GM19099 (cell line): ENCODE data around the gene PLAAT3.
A peak's percentile ranks its signal among the peaks of the same experiment; 100 is the strongest.

Experiments used
- POLR2A ChIP-seq: IDR thresholded peaks from 3 replicates; pipeline ENCODE4 v1.6.1; 2011; ENCODE audit warnings: low read depth; ENCODE audit not compliant: insufficient read length; ENCODE audit errors: extremely low read depth

PLAAT3 gene

GRCh38 chr11:63556404-63557013 is 57.7 kb downstream of the PLAAT3 start:
- no peak for TF ChIP-seq POLR2A

GRCh38 chr11:63554877-63555223 is 59.4 kb downstream of the PLAAT3 start:
- TF ChIP-seq POLR2A = no peak

DNA sequence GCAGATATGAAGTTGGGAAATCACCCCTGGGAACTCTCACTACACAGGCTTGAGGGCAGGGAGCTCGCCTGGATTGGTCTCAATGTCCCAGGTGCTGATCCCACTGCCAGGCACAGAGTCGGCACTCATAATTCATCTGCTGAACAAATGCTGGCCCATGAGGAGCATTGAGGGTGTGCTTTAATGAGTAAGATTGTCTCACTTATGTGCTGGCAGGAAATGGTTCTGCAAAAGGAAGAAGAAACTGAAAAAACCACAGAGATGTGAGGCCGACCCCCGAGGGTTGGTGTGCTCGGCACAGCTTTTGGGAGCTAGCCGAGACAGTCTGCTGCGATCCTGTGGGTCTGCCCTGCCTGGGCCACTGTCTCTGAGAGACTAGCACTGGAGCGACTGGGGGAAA is 60.5 kb downstream of the PLAAT3 start:
- peak; percentile 31 for TF ChIP-seq POLR2A

DNA sequence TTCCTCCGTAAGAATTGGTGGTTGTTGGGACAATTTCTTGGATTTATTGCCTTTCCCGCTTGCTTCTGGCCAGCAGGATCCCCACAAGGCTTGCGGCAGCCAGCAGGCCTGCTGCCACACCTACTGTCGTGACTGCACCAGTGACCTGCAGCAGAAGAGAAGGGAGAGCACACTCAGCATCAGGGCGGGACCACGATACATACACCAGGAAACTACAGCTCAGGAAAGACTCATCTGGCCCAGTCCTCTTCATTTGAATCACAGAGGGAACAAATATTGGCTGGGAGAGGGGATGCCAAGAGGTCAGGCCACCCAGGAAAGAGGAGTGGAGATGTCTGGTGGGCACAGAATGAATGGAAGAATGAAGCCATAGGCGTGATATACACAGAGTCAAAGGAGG is 61.3 kb downstream of the PLAAT3 start:
- no peak for TF ChIP-seq POLR2A

GRCh38 chr11:63551889-63552266 is 62.4 kb downstream of the PLAAT3 start:
- TF ChIP-seq POLR2A = no peak

- no peak for TF ChIP-seq POLR2A
These were observed 62.9 kb downstream of the PLAAT3 start for GRCh38 chr11:63551091-63551888.

- no peak for TF ChIP-seq POLR2A
These were observed 64.8 kb downstream of the PLAAT3 start for GRCh38 chr11:63549411-63549810.

- TF ChIP-seq POLR2A = no peak
These were observed 66.1 kb downstream of the PLAAT3 start for GRCh38 chr11:63548178-63548577.

DNA sequence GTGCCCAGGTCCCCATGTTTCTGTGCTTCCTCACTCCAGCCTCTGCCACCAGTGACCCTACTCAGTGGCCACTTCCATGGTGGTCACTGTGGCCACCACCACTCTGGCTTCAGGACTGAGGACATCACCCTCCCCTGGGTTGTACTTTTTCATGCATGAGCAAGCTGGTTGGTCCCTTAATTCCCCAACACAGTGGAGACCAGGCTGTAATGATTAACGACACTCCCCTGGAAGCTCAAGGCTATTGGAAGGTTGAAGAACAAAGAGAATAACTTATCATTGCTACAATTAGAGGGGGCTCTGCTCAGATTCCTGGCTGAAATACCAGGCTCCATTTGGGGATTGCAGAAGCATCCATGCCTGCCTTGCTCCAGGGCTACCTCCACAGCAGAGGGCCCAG is 67.2 kb downstream of the PLAAT3 start:
- no peak for TF ChIP-seq POLR2A

- no peak for TF ChIP-seq POLR2A
These were observed 70.5 kb downstream of the PLAAT3 start for GRCh38 chr11:63543711-63544110.

DNA sequence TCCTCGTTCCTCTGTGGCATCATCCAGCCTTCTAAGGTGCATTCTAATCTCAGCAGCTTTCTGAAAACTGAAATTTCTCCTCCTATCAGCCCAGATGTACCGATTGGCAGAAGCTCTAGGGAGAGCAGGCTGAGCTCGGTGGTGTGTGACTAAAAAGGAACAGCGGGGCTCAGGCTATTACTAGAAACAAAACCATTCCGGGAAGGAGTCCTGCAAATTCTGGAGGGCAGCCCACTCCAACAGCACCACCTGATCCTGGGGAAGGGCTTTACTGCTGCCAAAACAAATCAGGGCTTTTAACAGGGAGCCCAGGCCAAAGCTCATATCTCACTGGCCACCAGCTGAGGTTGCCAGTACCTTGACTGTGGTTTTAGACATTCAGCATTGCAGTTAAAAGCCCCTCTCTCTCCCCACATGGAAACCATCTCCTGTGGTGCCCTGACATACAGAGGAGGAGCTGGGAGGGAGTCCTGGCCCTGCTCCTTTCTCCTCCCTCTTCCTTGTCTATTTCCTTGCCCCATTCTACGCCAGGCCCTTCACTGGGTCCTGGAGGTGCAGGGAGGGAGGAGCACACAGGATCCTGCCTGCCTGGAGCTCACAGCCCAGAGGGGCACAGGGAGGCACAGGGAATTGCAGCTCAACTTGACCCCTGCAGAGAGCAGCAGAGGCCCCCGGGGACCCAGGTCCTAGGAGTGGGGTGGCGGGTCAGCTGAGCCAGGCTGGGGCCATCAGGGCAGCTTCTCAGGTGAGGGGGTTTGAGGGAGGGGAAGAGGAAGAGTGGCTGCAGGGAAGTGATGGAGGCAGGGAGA is 76.7 kb downstream of the PLAAT3 start:
- no peak for TF ChIP-seq POLR2A

DNA sequence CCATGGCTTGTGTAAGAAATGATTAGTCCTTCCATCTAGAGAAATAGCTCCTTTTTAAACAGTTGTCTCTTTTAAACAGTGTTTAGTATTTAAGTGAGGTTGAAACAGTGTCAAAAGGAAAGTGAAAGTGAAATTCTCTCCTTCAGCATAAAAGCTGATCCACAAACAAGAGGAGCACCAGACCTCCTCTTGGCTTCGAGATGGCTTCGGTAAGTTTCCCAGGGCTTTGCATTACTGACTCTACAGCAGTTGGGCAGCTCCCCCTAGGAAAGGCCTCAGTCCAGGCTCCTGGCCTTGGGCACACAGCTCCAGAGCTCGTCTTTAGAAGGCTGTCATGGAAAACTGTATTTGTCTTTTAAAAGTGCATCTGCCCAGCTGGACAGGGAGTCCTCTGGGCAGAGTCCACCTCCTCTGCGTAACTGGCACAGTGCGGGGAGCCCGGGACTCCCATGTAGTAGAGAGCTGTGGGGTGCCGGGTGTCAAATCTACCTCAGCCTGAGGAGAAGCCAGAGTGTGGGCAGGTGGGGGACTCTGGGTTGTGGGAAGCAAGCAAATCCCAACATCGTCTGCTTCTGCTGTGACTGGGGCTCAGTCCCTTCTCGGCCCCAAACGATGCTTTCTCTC is 77.5 kb downstream of the PLAAT3 start, which contains the start of gene PLAAT4:
Gene PLAAT4, plus strand, starts transcription at position 140 of the 624 bp plus-strand sequence. Its CDS starts 61 bp downstream, at position 201.
- peak; percentile 51 for TF ChIP-seq POLR2A

DNA sequence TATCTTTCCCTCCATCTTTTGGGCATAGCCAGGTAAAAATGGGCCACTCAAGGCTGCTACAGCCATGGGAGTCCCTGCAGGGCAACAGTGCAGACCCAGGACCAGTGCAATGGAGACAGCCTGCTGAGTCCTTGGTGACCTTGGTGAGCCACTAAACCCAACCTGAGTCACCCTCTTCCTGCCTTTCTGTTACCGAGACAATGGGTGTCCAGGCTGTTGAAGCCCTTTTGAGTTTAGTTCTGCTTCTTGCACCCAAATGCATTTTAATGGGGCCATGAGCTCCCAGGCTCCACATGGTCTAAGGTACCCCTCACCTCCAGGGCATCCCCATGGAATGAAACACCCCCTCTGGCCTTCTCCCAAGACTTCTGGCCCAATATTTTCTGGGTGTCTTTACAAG is 78.5 kb downstream of the PLAAT3 start:
- no peak for TF ChIP-seq POLR2A

DNA sequence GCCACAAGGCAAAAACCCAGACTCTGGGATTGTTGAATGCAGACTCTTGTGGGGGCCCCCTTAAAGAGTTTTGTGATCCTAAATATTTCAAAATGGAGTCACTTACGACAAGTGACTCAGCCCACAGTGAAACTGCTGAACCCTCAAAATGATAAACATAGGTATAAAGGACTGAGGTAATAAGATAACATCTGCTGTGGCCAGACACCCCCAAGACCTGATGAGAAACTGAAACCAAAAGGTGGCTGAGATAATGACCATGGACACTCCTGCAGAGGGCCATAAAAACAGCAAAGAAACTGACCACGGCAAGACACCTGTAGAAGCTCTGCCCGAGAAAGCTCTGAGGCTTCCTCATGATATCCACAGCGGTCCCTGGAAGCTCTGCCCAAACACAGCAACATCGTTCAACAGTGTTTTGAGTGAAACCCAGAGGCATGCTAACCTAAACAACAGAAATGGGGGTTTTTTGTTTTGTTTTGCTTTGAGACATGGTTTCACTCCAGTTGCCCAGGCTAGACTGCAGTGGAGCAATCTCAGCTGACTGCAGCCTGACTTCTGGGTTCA is 79.3 kb downstream of the PLAAT3 start:
- TF ChIP-seq POLR2A = no peak

DNA sequence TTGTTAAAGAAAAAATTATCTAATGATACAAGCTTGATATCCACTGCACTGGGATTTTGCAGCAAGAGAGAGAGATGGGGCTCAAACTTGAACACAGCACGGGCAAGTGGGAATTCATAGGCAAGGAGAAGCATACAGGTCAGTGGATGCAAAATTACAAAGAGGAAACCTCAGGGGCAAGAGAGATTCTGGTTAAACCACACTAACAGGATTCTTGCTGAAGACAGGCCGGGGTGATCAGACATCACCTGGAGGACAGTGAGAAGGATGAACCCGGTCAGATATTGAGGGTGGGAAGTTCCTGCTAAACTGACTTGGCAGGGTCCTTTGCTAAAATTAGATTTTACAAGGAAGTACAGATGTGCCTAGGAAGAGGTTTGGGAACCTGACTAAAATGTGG is 80.2 kb downstream of the PLAAT3 start:
- no peak for TF ChIP-seq POLR2A
